ENCODE results near the gene PSD2. TPM values are rescaled to one million over a fixed set of nuclear protein-coding genes. Genes with fewer than 3 reads are reported as not detected.

PSD2 gene
- total and polyA plus RNA-seq, 2 donors from 2014 or later, result 0.09 to 0.13 TPM

DNA sequence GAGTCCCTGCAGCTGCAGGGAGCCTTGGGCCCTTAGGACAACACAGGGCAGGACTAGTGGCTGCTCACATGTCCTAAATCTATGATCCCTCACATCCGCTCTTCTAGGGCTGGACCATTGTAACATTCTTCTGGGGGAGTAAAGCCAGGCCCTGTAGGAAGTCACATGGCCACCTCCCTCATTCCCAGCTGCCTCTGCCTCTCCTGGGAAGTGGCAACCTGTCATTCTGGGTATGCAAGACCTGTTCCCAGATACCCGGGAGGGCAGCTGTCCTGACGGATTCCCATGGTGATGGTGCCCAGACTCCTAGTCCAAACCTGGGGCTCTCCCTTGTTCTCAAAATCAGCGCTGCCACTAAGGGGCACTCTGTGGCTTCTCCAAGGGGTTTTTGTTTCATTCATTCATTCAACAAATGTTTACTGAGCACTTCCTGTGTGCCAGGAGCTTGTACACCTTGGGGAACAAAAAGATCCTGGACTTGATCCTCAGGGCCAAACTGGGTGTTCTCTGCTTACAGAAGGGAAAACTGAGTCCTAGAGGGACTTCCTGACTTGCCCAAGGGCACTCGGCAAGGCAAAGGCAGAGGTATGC lies 85.6 kb downstream of the PSD2 start:
- FAIRE-seq (no peak), DNase-seq (peak in 3 of 5 donors; percentile 40 to 81 (median 43))
- Histone ChIP-seq H3K9ac (ENCODE audit: low read length in 3 of 3) (no peak overlapping the region), H3K27ac (ENCODE audit: low read depth in 2 of 2, low read length in 2 of 2) (peak overlapping the region in 1 of 2 donors; percentile 1), H3K9me3 (ENCODE audit: control insufficient read depth in 2 of 3, insufficient read depth in 1 of 3, low read length in 3 of 3) (no peaks in the 10 kb centered on the region), H3K4me3 (ENCODE audit: low read length in 3 of 3) (no peak overlapping the region), H3K27me3 (ENCODE audit: control insufficient read depth, insufficient read depth, low read length) (no peaks in the 10 kb centered on the region), H3K36me3 (ENCODE audit: control insufficient read depth in 2 of 3, insufficient read depth in 3 of 3, low read length in 3 of 3) (peaks cover 0 to 4% (median 0%) of the 10 kb centered on the region in 3 donors), H3K4me1 (ENCODE audit: control insufficient read depth in 2 of 3, insufficient read depth in 2 of 3, low read depth in 1 of 3, low read length in 3 of 3) (peaks cover 0 to 22% (median 4%) of the 10 kb centered on the region in 3 donors)
- intact Hi-C loops (cut with DNase I), result no loop called here
- TF ChIP-seq CTCF (IDR thresholded peaks at IDR 0.05; ENCODE audit: borderline replicate concordance, extremely low read depth, insufficient read depth), result no peak

DNA sequence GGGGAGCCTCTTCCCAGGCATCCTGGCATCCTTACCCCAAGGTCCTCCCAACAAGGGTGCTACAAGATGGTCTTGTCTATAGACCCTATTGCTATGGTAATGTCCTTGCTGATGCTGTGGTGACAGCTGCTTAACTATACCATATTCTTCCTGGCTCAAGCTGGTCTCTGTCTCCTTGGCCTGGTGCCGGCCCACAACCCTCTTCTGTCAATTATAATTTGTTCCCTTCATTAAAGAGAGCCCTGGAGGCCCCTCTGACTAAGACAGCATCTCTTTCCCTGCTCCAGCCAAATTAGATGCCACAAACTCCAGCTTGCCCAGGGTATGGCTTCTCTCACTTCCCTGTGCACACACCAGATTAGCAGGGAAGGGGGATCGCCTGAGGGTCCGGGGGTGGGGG lies 86.7 kb downstream of the PSD2 start:
- no peak overlapping the region for H3K9ac ChIP-seq (ENCODE audit: low read length in 3 of 3)
- TF ChIP-seq CTCF (IDR thresholded peaks at IDR 0.05; ENCODE audit: borderline replicate concordance, extremely low read depth, insufficient read depth), result no peak
- no peak overlapping the region for H3K27ac ChIP-seq (ENCODE audit: low read depth in 2 of 2, low read length in 2 of 2)
- H3K36me3 ChIP-seq (ENCODE audit: control insufficient read depth in 2 of 3, insufficient read depth in 3 of 3, low read length in 3 of 3), result peaks cover 0 to 4% (median 0%) of the 10 kb centered on the region in 3 donors
- H3K9me3 ChIP-seq (ENCODE audit: control insufficient read depth in 2 of 3, insufficient read depth in 1 of 3, low read length in 3 of 3), result no peaks in the 10 kb centered on the region
- DNase-seq, result no peak
- peaks cover 0 to 22% (median 4%) of the 10 kb centered on the region in 3 donors for H3K4me1 ChIP-seq (ENCODE audit: control insufficient read depth in 2 of 3, insufficient read depth in 2 of 3, low read depth in 1 of 3, low read length in 3 of 3)
- FAIRE-seq, result no peak
- H3K27me3 ChIP-seq (ENCODE audit: control insufficient read depth, insufficient read depth, low read length), result no peaks in the 10 kb centered on the region
- H3K4me3 ChIP-seq (ENCODE audit: low read length in 3 of 3), result no peak overlapping the region
- intact Hi-C loops (cut with DNase I), result no loop called here

DNA sequence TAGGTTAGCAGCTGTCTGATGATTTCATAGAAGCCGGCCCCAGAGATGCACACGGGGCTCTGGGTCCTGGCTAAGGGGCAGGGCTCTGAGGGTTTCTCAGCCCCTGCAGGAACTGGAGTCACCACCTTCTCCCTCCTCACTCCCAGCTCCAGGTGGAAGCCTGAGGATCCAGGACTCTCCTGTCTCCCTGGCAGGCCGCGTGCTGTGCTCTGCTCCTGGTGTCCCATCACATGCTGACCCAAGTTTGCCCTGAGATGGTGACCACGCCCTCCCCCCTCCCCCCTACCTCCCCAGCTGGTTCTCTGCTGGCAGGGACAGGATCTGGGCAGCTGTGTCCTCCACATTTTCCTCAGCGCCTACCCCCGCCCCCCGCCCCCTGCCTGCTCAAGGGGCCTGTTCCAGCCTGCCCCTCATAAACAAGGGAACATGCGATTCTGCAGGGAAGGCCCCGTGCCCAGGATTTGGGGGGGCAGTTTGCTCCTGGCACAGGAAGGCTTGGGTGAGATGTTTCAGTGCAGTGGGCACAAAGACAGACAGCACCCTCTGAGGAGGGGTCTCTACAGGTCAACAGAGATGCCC lies 87.4 kb downstream of the PSD2 start:
- H3K4me3 ChIP-seq (ENCODE audit: low read length in 3 of 3), result no peak overlapping the region
- H3K9ac ChIP-seq (ENCODE audit: low read length in 3 of 3), result no peak overlapping the region
- peak overlapping the region in 1 of 2 donors; percentile 29 for H3K27ac ChIP-seq (ENCODE audit: low read depth in 2 of 2, low read length in 2 of 2)
- TF ChIP-seq CTCF (IDR thresholded peaks at IDR 0.05; ENCODE audit: borderline replicate concordance, extremely low read depth, insufficient read depth), result no peak
- H3K9me3 ChIP-seq (ENCODE audit: control insufficient read depth in 2 of 3, insufficient read depth in 1 of 3, low read length in 3 of 3), result no peaks in the 10 kb centered on the region
- H3K27me3 ChIP-seq (ENCODE audit: control insufficient read depth, insufficient read depth, low read length), result no peaks in the 10 kb centered on the region
- DNase-seq (peak in 4 of 5 donors; percentile 30 to 65 (median 60)), FAIRE-seq (no peak)
- H3K36me3 ChIP-seq (ENCODE audit: control insufficient read depth in 2 of 3, insufficient read depth in 3 of 3, low read length in 3 of 3), result peaks cover 0 to 4% (median 0%) of the 10 kb centered on the region in 3 donors
- intact Hi-C loops (cut with DNase I), result no loop called here
- peaks cover 0 to 22% (median 4%) of the 10 kb centered on the region in 3 donors for H3K4me1 ChIP-seq (ENCODE audit: control insufficient read depth in 2 of 3, insufficient read depth in 2 of 3, low read depth in 1 of 3, low read length in 3 of 3)

Data from kidney (tissue), 14 donors.